Mucosa of rectum (tissue), 2 donors: ENCODE measurements around the gene WDR55.
"Not testable (repeated sequence)": the region's sequence is repeated elsewhere in the genome, so short reads cannot be mapped to it uniquely, and the experiment has no call there.

Experiments used
- H3K27ac ChIP-seq, 2 donors: one replicate each; pipeline ENCODE4 v1.7.0; 2013; ENCODE audit warnings: inconsistent platforms in 2 of 2, low read depth in 2 of 2, low read length in 2 of 2
- H3K27me3 ChIP-seq, 2 donors: one replicate each; pipeline ENCODE4 v1.7.0; 2013; ENCODE audit warnings: low read length in 2 of 2; ENCODE audit not compliant: control insufficient read depth in 2 of 2, insufficient read depth in 2 of 2
- H3K36me3 ChIP-seq, 2 donors: one replicate each; pipeline ENCODE4 v1.7.0; 2013; ENCODE audit warnings: low read length in 2 of 2; ENCODE audit not compliant: control insufficient read depth in 2 of 2, insufficient read depth in 2 of 2
- H3K4me1 ChIP-seq, 2 donors: one replicate each; pipeline ENCODE4 v1.7.0; 2013; ENCODE audit warnings: low read length in 2 of 2, mild to moderate bottlenecking in 1 of 2; ENCODE audit not compliant: control insufficient read depth in 2 of 2, insufficient read depth in 2 of 2
- H3K4me3 ChIP-seq, 2 donors: one replicate each; pipeline ENCODE4 v1.7.0; 2013; ENCODE audit warnings: low read length in 2 of 2
- H3K9ac ChIP-seq, 2 donors: one replicate each; pipeline ENCODE4 v1.7.0; 2013; ENCODE audit warnings: low read length in 2 of 2, low read depth in 1 of 2, mild to moderate bottlenecking in 1 of 2
- H3K9me3 ChIP-seq, 2 donors: one replicate each; pipeline ENCODE4 v1.7.0; 2013; ENCODE audit warnings: low read length in 2 of 2; ENCODE audit not compliant: control insufficient read depth in 2 of 2
- donor health status: healthy.
- donor health status: Normal muscosa, but diverticular disease.

The WDR55 gene

GRCh38 chr5:140642718-140643117 lies 22.0 kb upstream of the WDR55 start:
- Histone ChIP-seq H3K4me3 (no peak overlapping the region), H3K9me3 (no peaks in the 10 kb centered on the region), H3K9ac (no peak overlapping the region), H3K4me1 (peaks cover 12% of the 10 kb centered on the region in 2 donors), H3K27ac (no peak overlapping the region), H3K27me3 (no peaks in the 10 kb centered on the region), H3K36me3 (peaks cover 18 to 36% of the 10 kb centered on the region in 2 donors)

- H3K27me3 ChIP-seq: no peaks in the 10 kb centered on the region
- peaks cover 34 to 51% of the 10 kb centered on the region in 2 donors for H3K36me3 ChIP-seq
- peak overlapping the region; percentile 87 to 90 for H3K27ac ChIP-seq
- no peaks in the 10 kb centered on the region for H3K9me3 ChIP-seq
- H3K4me1 ChIP-seq: peaks cover 13% of the 10 kb centered on the region in 2 donors
- H3K4me3 ChIP-seq: peak overlapping the region; percentile 93 to 99
- peak overlapping the region; percentile 91 for H3K9ac ChIP-seq
These were observed 17.7 kb upstream of the WDR55 start for GRCh38 chr5:140647042-140647419.

GRCh38 chr5:140658870-140659269 lies 5.8 kb upstream of the WDR55 start:
- no peak overlapping the region for H3K4me3 ChIP-seq
- H3K9ac ChIP-seq: no peak overlapping the region
- no peaks in the 10 kb centered on the region for H3K9me3 ChIP-seq
- H3K27ac ChIP-seq: no peak overlapping the region
- H3K4me1 ChIP-seq: no peaks in the 10 kb centered on the region
- peaks cover 76 to 90% of the 10 kb centered on the region in 2 donors for H3K36me3 ChIP-seq
- H3K27me3 ChIP-seq: no peaks in the 10 kb centered on the region

GRCh38 chr5:140660371-140660770 lies 4.3 kb upstream of the WDR55 start:
- not testable (repeated sequence) for H3K4me3 ChIP-seq, H3K9ac ChIP-seq, H3K27ac ChIP-seq, H3K27me3 ChIP-seq, H3K4me1 ChIP-seq, H3K9me3 ChIP-seq
- H3K36me3 ChIP-seq: peaks cover 61 to 75% of the 10 kb centered on the region in 2 donors

GRCh38 chr5:140664030-140664358 lies 710 bp upstream of the WDR55 start:
- Histone ChIP-seq H3K9ac (peak overlapping the region; percentile 82 to 99), H3K4me1 (peaks cover 5 to 6% of the 10 kb centered on the region in 2 donors), H3K9me3 (no peaks in the 10 kb centered on the region), H3K27me3 (no peaks in the 10 kb centered on the region), H3K27ac (peak overlapping the region; percentile 97 to 98), H3K36me3 (peaks cover 42 to 53% of the 10 kb centered on the region in 2 donors), H3K4me3 (peak overlapping the region; percentile 91 to 99)

GRCh38 chr5:140671035-140671434 lies 6.3 kb downstream of the WDR55 start:
- not testable (repeated sequence) for H3K4me1 ChIP-seq, H3K4me3 ChIP-seq, H3K27me3 ChIP-seq, H3K9ac ChIP-seq, H3K9me3 ChIP-seq
- Histone ChIP-seq H3K36me3 (peaks cover 52 to 55% of the 10 kb centered on the region in 2 donors), H3K27ac (peak overlapping the region in 1 of 2 donors; percentile 52)

GRCh38 chr5:140671472-140672125 lies 6.9 kb downstream of the WDR55 start:
- H3K9ac ChIP-seq: peak overlapping the region in 1 of 2 donors; percentile 28
- H3K9me3 ChIP-seq: no peaks in the 10 kb centered on the region
- peaks cover 58 to 60% of the 10 kb centered on the region in 2 donors for H3K36me3 ChIP-seq

GRCh38 chr5:140672455-140673186 lies 7.9 kb downstream of the WDR55 start:
- Histone ChIP-seq H3K27ac (peak overlapping the region; percentile 25 to 52), H3K9ac (no peak overlapping the region), H3K36me3 (peaks cover 68 to 70% of the 10 kb centered on the region in 2 donors), H3K9me3 (no peaks in the 10 kb centered on the region), H3K4me3 (no peak overlapping the region), H3K27me3 (no peaks in the 10 kb centered on the region), H3K4me1 (peaks cover 0 to 9% of the 10 kb centered on the region in 2 donors)

More at GRCh38 chr5:140671472-140672125, 6.9 kb downstream of the WDR55 start:
- peak overlapping the region; percentile 52 to 60 for H3K27ac ChIP-seq
- peaks cover 0 to 9% of the 10 kb centered on the region in 2 donors for H3K4me1 ChIP-seq
- H3K4me3 ChIP-seq: no peak overlapping the region
- no peaks in the 10 kb centered on the region for H3K27me3 ChIP-seq

- no peaks in the 10 kb centered on the region for H3K9me3 ChIP-seq
- H3K27me3 ChIP-seq: no peaks in the 10 kb centered on the region
- peak within 1 kb of the TSS in 1 of 2 donors; percentile 25 for H3K27ac ChIP-seq
- H3K9ac ChIP-seq: no peak within 1 kb of the TSS
- peaks cover 63 to 72% of the 10 kb centered on the region in 2 donors for H3K36me3 ChIP-seq
- H3K4me3 ChIP-seq: no peak within 1 kb of the TSS
- H3K4me1 ChIP-seq: peaks cover 0 to 9% of the 10 kb centered on the region in 2 donors
These were observed 8.7 kb downstream of the WDR55 start, which contains the start of gene DND1 for GRCh38 chr5:140673187-140673976. Gene DND1 (minus strand): TSS chr5:140673576. CDS start chr5:140673542, 34 bp downstream.

- no peak overlapping the region for H3K27ac ChIP-seq
- H3K9me3 ChIP-seq: no peaks in the 10 kb centered on the region
- H3K36me3 ChIP-seq: peaks cover 58 to 69% of the 10 kb centered on the region in 2 donors
- no peaks in the 10 kb centered on the region for H3K27me3 ChIP-seq
- no peak overlapping the region for H3K4me3 ChIP-seq
- no peak overlapping the region for H3K9ac ChIP-seq
- H3K4me1 ChIP-seq: peaks cover 0 to 9% of the 10 kb centered on the region in 2 donors
These were observed 9.5 kb downstream of the WDR55 start for GRCh38 chr5:140674211-140674610.
